ENCODE results near the gene RTKN. TPM values are rescaled to one million over a fixed set of nuclear protein-coding genes. Genes with fewer than 3 reads are reported as not detected.

RTKN gene
- total RNA-seq, 2 donors from 2014 or later: 83.6 to 117 TPM

DNA sequence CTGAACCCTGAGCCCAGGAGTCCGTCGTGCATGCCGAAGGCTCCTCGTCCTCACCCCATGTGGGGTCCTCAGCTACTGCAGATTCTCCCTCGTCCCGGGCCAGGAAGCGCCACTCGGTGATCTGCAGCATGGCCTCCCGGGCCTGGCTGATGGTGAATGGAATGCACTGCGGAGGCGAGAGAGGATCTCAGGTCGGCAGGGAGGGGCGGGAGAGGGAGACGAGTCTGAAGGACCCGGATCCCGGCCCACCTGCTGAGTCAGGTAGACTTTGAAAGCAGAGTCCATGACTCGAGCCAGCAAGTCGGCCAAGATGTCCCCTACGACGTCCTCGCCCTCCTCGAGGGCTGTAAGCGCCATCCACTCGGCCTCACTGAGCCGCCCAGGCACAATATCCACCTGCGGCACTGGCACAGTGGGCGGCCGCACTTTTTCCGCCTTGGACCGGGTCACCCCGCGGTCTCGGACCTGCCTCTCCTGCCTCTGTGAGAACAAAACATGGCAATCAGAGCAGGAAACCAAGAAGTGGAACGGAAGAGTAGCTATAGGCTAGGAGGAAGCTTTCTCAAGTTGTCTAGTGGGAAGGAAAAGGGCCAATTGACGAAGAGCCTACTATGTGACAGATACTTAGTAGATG is 25.9 kb downstream of the RTKN start:
- no peak overlapping the region for H3K27ac ChIP-seq (ENCODE audit: low read depth, low read length)
- no peaks in the 10 kb centered on the region for H3K36me3 ChIP-seq (ENCODE audit: control insufficient read depth, insufficient read depth, low read length)
- peak overlapping the region; percentile 4 for H3K4me3 Mint-ChIP-seq
- no peak overlapping the region for H3K4me3 ChIP-seq (ENCODE audit: low read length)
- H3K27me3 ChIP-seq (ENCODE audit: control insufficient read depth, insufficient read depth, low read length, poor library complexity, severe bottlenecking): peaks cover 8% of the 10 kb centered on the region
- peak; percentile 57 for DNase-seq
- H3K36me3 Mint-ChIP-seq (ENCODE audit: low read depth): no peaks in the 10 kb centered on the region
- WGBS, 2 experiments (ENCODE audit: insufficient coverage in 1 of 2, insufficient read length in 1 of 2): 91 to 93% methylated on average over 24 to 34 of the region's 35 CpGs
- no peaks in the 10 kb centered on the region for H3K4me1 ChIP-seq (ENCODE audit: control insufficient read depth, insufficient read depth, low read length)
- H3K27me3 Mint-ChIP-seq (ENCODE audit: insufficient read depth): peaks cover 19% of the 10 kb centered on the region
- TF ChIP-seq, protein P1, sequence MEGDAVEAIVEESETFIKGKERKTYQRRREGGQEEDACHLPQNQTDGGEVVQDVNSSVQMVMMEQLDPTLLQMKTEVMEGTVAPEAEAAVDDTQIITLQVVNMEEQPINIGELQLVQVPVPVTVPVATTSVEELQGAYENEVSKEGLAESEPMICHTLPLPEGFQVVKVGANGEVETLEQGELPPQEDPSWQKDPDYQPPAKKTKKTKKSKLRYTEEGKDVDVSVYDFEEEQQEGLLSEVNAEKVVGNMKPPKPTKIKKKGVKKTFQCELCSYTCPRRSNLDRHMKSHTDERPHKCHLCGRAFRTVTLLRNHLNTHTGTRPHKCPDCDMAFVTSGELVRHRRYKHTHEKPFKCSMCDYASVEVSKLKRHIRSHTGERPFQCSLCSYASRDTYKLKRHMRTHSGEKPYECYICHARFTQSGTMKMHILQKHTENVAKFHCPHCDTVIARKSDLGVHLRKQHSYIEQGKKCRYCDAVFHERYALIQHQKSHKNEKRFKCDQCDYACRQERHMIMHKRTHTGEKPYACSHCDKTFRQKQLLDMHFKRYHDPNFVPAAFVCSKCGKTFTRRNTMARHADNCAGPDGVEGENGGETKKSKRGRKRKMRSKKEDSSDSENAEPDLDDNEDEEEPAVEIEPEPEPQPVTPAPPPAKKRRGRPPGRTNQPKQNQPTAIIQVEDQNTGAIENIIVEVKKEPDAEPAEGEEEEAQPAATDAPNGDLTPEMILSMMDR (conservative IDR thresholded peaks at IDR 0.05): no peak
- peaks cover 6% of the 10 kb centered on the region for H3K4me1 Mint-ChIP-seq
- H3K9me3 Mint-ChIP-seq: no peaks in the 10 kb centered on the region
- no peak overlapping the region for H3K9ac ChIP-seq (ENCODE audit: extremely low read depth, low read length, poor library complexity, severe bottlenecking)
- H3K9me3 ChIP-seq (ENCODE audit: control insufficient read depth, low read length): no peaks in the 10 kb centered on the region
- no peak overlapping the region for H3K27ac Mint-ChIP-seq

DNA sequence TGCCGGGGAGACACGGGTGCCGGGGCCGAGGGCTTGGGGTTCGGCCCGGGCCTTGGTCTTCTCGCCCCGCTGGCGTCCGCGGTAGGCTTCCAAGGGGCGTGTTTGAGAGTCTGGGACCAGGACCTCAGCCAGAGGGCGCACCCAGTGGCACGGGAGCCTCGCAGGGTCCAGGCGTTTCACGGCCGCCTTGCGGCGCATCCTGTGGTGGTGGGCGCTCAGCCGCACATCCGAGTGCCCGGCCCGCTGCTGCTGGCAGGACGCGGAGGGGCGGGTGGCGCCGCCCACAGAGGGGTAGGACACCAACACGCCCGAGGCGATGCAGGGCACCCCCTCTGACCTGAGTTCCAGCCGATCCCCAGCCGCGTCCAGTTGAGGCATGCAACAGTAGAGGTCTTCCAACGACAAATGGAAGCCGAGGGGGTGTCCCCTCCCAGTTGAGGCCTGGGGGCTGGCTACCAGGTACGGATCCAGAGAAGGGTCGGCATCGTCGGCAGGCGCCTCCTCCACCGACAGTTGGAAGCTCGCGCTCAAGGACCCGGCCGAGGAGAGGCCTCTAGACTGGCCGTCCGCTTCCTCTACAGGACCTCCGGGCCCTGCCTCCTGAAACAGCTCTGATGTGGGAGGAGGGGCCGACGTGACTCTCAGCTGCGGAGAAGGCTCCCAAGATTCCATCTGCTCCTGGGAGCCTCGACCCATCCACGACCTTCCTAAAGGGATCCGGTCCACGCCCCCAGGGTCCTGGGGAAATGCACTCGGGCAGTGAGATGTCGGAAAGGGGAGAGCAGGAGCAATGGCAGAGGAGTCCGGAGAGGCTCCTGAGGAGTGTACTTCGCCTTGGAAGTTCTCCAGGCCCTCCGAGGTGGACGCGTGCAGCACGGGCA is 26.6 kb downstream of the RTKN start:
- H3K4me3 ChIP-seq (ENCODE audit: low read length): no peak overlapping the region
- peak; percentile 45 for DNase-seq

DNA sequence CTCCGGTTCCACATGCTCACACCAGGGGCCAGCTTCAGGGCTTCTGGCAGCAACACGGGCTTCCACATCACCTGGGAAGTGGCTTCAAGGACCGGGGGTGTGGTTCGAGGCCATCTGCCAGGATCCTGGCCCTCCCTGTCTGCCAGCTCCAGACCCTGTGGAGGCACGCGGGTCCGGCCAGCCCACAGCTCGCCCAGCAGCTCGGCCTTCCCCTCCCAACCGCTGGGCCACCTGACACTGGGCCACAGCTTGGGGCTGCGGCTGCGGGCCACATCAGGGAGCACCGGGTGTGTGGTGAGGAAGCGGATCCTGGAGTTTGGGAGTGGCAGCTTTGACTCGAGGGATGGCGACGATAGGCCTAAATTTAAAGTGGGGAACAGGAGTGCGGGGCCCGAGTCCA is 27.3 kb downstream of the RTKN start:
- H3K27me3 ChIP-seq (ENCODE audit: control insufficient read depth, insufficient read depth, low read length, poor library complexity, severe bottlenecking): no peaks in the 10 kb centered on the region

More for the DNA sequence above, 26.6 kb downstream of the RTKN start:
- Histone ChIP-seq H3K9ac (ENCODE audit: extremely low read depth, low read length, poor library complexity, severe bottlenecking) (no peak overlapping the region), H3K36me3 (ENCODE audit: control insufficient read depth, insufficient read depth, low read length) (no peaks in the 10 kb centered on the region), H3K9me3 (ENCODE audit: control insufficient read depth, low read length) (no peaks in the 10 kb centered on the region), H3K27ac (ENCODE audit: low read depth, low read length) (no peak overlapping the region), H3K27me3 (ENCODE audit: control insufficient read depth, insufficient read depth, low read length, poor library complexity, severe bottlenecking) (peaks cover 4% of the 10 kb centered on the region), H3K4me1 (ENCODE audit: control insufficient read depth, insufficient read depth, low read length) (no peaks in the 10 kb centered on the region)
- Mint-ChIP-seq H3K36me3 (ENCODE audit: low read depth) (no peaks in the 10 kb centered on the region), H3K4me3 (peak overlapping the region; percentile 4), H3K27ac (no peak overlapping the region), H3K9me3 (no peaks in the 10 kb centered on the region), H3K4me1 (peaks cover 6% of the 10 kb centered on the region), H3K27me3 (ENCODE audit: insufficient read depth) (peaks cover 15% of the 10 kb centered on the region)
- TF ChIP-seq, protein P1 (conservative IDR thresholded peaks at IDR 0.05): peak; percentile 25
- 87 to 92% methylated on average over 56 to 66 of the region's 66 CpGs for WGBS, 2 experiments (ENCODE audit: insufficient coverage in 1 of 2, insufficient read length in 1 of 2)

More for the DNA sequence above, 27.3 kb downstream of the RTKN start:
- Histone ChIP-seq H3K4me3 (ENCODE audit: low read length) (no peak overlapping the region), H3K9me3 (ENCODE audit: control insufficient read depth, low read length) (no peaks in the 10 kb centered on the region), H3K36me3 (ENCODE audit: control insufficient read depth, insufficient read depth, low read length) (no peaks in the 10 kb centered on the region), H3K27ac (ENCODE audit: low read depth, low read length) (no peak overlapping the region), H3K4me1 (ENCODE audit: control insufficient read depth, insufficient read depth, low read length) (no peaks in the 10 kb centered on the region), H3K9ac (ENCODE audit: extremely low read depth, low read length, poor library complexity, severe bottlenecking) (no peak overlapping the region)
- peak; percentile 54 for DNase-seq
- Mint-ChIP-seq H3K36me3 (ENCODE audit: low read depth) (no peaks in the 10 kb centered on the region), H3K4me1 (peaks cover 6% of the 10 kb centered on the region), H3K27me3 (ENCODE audit: insufficient read depth) (peaks cover 11% of the 10 kb centered on the region), H3K27ac (no peak overlapping the region), H3K4me3 (no peak overlapping the region), H3K9me3 (peaks cover under 1% of the 10 kb centered on the region)
- WGBS, 2 experiments (ENCODE audit: insufficient coverage in 1 of 2, insufficient read length in 1 of 2): 91 to 97% methylated on average over 15 to 19 of the region's 19 CpGs
- TF ChIP-seq, protein P1 (conservative IDR thresholded peaks at IDR 0.05): no peak
